Gastrocnemius medialis (tissue), 4 donors: ENCODE measurements around the gene SVEP1. TPM values are rescaled to one million over a fixed set of nuclear protein-coding genes. Genes with fewer than 3 reads are reported as not detected.
"Not testable (repeated sequence)": the region's sequence is repeated elsewhere in the genome, so short reads cannot be mapped to it uniquely, and the experiment has no call there.

Experiments
- ATAC-seq, 2 donors: fragments of 150-250 bp; one replicate each; pipeline ENCODE4 v1.9.1; 2016
- DNase-seq, 2 donors: peaks; one replicate each; pipeline ENCODE4 v3.0.0-alpha.2; 2019
- H3K27ac ChIP-seq, 4 donors: fragments of 200-600 bp; sonication (generic); 1 replicate in 1 of 4; 2 replicates in 3 of 4; pipeline ENCODE4 v1.5.1; 2016 to 2018; ENCODE audit warnings: mild to moderate bottlenecking in 2 of 4, moderate library complexity in 1 of 4
- H3K27me3 ChIP-seq, 3 donors: fragments of 200-600 bp; sonication (generic) in 2 of 3; 1 replicate in 1 of 3; 2 replicates in 2 of 3; pipeline versions ENCODE4 v1.5.1 to v1.6.0; 2016 to 2019; ENCODE audit warnings: mild to moderate bottlenecking in 1 of 3, moderate library complexity in 1 of 3
- H3K36me3 ChIP-seq, 2 donors: fragments of 200-600 bp; sonication (generic) in 1 of 2; one replicate each; pipeline ENCODE4 v1.5.1; 2017 to 2018
- H3K4me1 ChIP-seq, 2 donors: fragments of 200-600 bp; sonication (generic) in 1 of 2; one replicate each; pipeline ENCODE4 v1.5.1; 2016 to 2017; ENCODE audit warnings: mild to moderate bottlenecking in 2 of 2
- H3K4me3 ChIP-seq, 4 donors: fragments of 200-600 bp; sonication (generic) in 3 of 4; 1 replicate in 1 of 4; 2 replicates in 3 of 4; pipeline ENCODE4 v1.5.1; 2016 to 2019; ENCODE audit warnings: mild to moderate bottlenecking in 2 of 4
- H3K9me3 ChIP-seq, 3 donors: fragments of 200-600 bp; sonication (generic) in 2 of 3; 1 replicate in 1 of 3; 2 replicates in 2 of 3; pipeline ENCODE4 v1.5.1; 2016 to 2019
- CTCF ChIP-seq, 5 experiments: fragments of 450-650 bp in 3 of 5; fragments of 200-600 bp in 2 of 5; sonication (generic) in 2 of 5; IDR thresholded peaks in 4 of 5; conservative IDR thresholded peaks in 1 of 5; 1 replicate in 4 of 5; 2 replicates in 1 of 5; pipeline ENCODE4 v1.5.1; 2016 to 2019; ENCODE audit warnings: antibody characterized with exemption in 5 of 5, mild to moderate bottlenecking in 3 of 5, moderate library complexity in 3 of 5
- POLR2A ChIP-seq, 2 donors: fragments of 450-650 bp; IDR thresholded peaks; one replicate each; pipeline ENCODE4 v1.6.1; 2017; ENCODE audit warnings: antibody characterized with exemption in 2 of 2, mild to moderate bottlenecking in 2 of 2, moderate library complexity in 2 of 2
- in situ Hi-C, 4 donors: fragments of 200-750 bp; cut with MboI; loops; one replicate each; pipeline versions ENCODE4 v1.15.0 to v1.8.0; 2017; ENCODE audit warnings: low sequenced_read_pairs in 4 of 4
- intact Hi-C: fragments of 100-400 bp; cut with DNase I; formaldehyde crosslinking; loops from one replicate; pipeline ENCODE4 v1.15.1; 2023; ENCODE audit warnings: low total_unique reads
- total RNA-seq, 4 donors: library from RNA; depleted of rRNA; stranded (reverse); fragments of >200 nt; gene quantifications; one replicate each; pipeline versions ENCODE4 v1.1.0 to v1.2.3, GENCODE V29; 2016

The SVEP1 gene
- total RNA-seq, 4 donors from 2014 or later: 3.8 to 10.3 (median 6.5) TPM

DNA sequence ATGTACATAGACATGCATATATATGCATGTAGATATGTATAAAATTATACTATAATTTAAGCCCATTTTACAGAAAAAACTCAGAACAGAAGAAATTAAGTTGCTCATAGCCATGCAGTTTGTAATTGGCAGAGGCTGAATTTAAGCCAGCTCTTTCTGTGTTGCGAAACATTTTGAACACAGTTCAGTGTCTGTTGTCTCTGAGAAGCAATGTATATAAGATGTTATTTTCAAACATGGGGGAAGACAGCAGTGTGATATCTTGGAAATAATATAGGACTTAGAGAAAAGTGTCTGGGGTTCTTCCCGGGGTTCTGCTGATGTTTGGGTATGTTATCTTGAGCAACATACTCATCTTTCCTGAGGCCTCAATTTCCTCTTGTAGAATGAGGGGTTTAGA is 37.6 kb downstream of the SVEP1 start:
- ATAC-seq: no peak
- Histone ChIP-seq H3K9me3 (no peaks in the 10 kb centered on the region), H3K4me1 (peaks cover 0 to 5% of the 10 kb centered on the region in 2 donors), H3K27ac (no peak overlapping the region), H3K27me3 (no peaks in the 10 kb centered on the region), H3K36me3 (no peaks in the 10 kb centered on the region), H3K4me3 (no peak overlapping the region)
- TF ChIP-seq CTCF (IDR thresholded peaks at IDR 0.05 in 4 of 5, conservative IDR thresholded peaks at IDR 0.05 in 1 of 5) (no peak), POLR2A (IDR thresholded peaks at IDR 0.05) (no peak)
- intact Hi-C loops (no loop called here), in situ Hi-C loops (loop anchor here in 1 of 4 donors (10.0 kb wide), 1 partner anchor 57 kb away; no protein-coding TSS in a partner anchor)
- DNase-seq: no peak

DNA sequence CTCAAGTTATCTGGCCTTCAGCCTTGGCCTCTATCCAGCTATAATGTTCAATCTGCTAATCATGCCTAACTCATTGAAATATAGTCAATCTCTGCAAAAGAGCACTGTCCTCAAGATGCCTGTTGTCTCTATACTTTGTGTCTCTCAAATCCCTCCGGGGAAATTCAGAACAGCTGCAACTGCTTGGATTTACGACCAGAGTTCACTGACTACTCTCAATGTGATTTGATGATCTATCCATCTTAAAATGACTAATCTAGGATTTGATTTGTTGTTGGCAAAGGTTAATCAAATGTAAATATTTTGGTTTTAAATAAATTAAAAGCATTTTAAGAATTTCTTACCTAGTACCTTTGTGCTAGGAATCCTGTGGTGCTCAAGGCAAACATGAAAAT is 40.9 kb downstream of the SVEP1 start:
- Histone ChIP-seq H3K27me3 (no peaks in the 10 kb centered on the region), H3K4me1 (no peaks in the 10 kb centered on the region), H3K9me3 (no peaks in the 10 kb centered on the region), H3K36me3 (no peaks in the 10 kb centered on the region), H3K27ac (no peak overlapping the region), H3K4me3 (no peak overlapping the region)
- no peak for TF ChIP-seq POLR2A (IDR thresholded peaks at IDR 0.05)
- TF ChIP-seq CTCF (IDR thresholded peaks at IDR 0.05 in 4 of 5, conservative IDR thresholded peaks at IDR 0.05 in 1 of 5): no peak
- ATAC-seq: no peak
- no peak for DNase-seq
- in situ Hi-C loops (no loop called here), intact Hi-C loops (no loop called here)

DNA sequence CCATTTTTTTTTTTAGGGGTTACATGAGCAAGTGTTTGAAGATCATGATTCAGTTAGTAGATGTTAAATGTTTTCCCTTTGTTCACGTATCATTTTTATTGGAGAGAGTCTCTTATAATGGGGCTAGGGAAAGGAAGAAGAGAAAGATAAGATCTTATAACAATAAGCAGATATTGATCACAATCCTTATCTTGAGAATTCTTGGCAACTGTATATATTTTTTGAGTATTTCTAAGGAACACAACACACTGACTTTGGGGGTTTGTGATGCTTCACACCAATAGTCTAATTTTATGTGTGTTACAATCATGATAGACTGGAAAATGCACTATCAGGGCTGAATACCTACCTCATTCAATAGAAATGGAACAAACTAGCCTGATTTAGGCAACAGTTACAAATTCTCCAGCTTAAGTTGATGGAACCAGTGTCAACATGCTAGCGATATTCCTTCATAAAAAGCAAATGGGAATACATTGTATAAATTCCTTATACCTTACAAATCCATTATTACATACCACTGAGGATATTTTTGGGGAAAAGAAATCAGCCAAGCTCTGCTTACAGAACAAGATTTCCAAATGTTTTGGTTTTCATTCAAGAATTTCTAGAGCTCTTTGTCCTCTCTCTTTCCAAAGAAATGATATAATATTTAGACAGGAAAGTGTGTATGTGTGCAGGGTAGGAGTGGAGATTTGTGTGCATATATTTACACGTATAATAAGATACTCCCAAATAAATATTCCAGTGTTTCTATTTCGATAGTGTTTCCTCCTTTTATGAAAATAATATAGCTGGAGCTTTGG is 41.5 kb downstream of the SVEP1 start:
- ATAC-seq (peak; percentile 18 to 30), DNase-seq (no peak)
- H3K9me3 ChIP-seq: no peaks in the 10 kb centered on the region
- no peak for TF ChIP-seq POLR2A (IDR thresholded peaks at IDR 0.05)
- no peak for TF ChIP-seq CTCF (IDR thresholded peaks at IDR 0.05 in 4 of 5, conservative IDR thresholded peaks at IDR 0.05 in 1 of 5)
- H3K27me3 ChIP-seq: no peaks in the 10 kb centered on the region
- peak overlapping the region; percentile 27 to 46 (median 36) for H3K27ac ChIP-seq
- in situ Hi-C loops: no loop called here
- H3K4me1 ChIP-seq: no peaks in the 10 kb centered on the region
- intact Hi-C loops: no loop called here
- H3K36me3 ChIP-seq: no peaks in the 10 kb centered on the region
- no peak overlapping the region for H3K4me3 ChIP-seq

DNA sequence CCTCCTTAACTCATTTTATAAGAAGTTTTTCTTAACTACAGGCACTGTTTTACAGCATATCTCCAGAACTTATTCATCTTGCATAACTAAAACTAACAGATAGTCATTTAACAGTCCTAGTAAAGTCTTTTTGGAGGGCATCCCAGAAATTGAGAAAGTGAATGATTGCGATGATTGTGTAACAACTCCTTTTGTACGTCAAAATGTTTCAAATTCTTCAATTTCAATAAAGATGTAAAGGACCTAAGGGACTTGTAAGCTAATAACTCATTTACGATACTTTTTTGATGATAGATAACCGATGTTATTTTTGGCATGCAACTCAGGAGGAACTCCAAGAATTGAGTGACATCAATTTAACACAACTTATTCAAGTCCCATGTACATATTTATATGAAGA is 42.7 kb downstream of the SVEP1 start:
- H3K4me1 ChIP-seq: no peaks in the 10 kb centered on the region
- in situ Hi-C loops: no loop called here

GRCh38 chr9:110534162-110534561 is 45.4 kb downstream of the SVEP1 start:
- DNase-seq, H3K9me3 ChIP-seq, in situ Hi-C loops, H3K4me3 ChIP-seq, H3K4me1 ChIP-seq, intact Hi-C loops, H3K27ac ChIP-seq, H3K36me3 ChIP-seq, H3K27me3 ChIP-seq, ATAC-seq: not testable (repeated sequence)

More for the DNA sequence above, 42.7 kb downstream of the SVEP1 start:
- no peak overlapping the region for H3K4me3 ChIP-seq
- intact Hi-C loops: no loop called here
- TF ChIP-seq POLR2A (IDR thresholded peaks at IDR 0.05) (no peak), CTCF (IDR thresholded peaks at IDR 0.05 in 4 of 5, conservative IDR thresholded peaks at IDR 0.05 in 1 of 5) (no peak)
- no peaks in the 10 kb centered on the region for H3K36me3 ChIP-seq
- H3K27me3 ChIP-seq: no peaks in the 10 kb centered on the region
- H3K9me3 ChIP-seq: no peaks in the 10 kb centered on the region
- ATAC-seq: no peak
- H3K27ac ChIP-seq: peak overlapping the region in 1 of 4 donors; percentile 1
- no peak for DNase-seq
